Ovary (tissue), 9 donors: Measurements from ENCODE around the gene FER1L5. TPM values are rescaled to one million over a fixed set of nuclear protein-coding genes. Genes with fewer than 3 reads are reported as not detected.

Experiments used
- DNase-seq, 5 donors: peaks; one replicate each; pipeline ENCODE4 v3.0.0-alpha.2; 2019 to 2020
- H3K27ac ChIP-seq, 2 donors: fragments of 200-600 bp; one replicate each; pipeline versions ENCODE4 v1.5.1 to v1.8.0; 2019 to 2022
- H3K27me3 ChIP-seq: fragments of 200-600 bp; one replicate; pipeline ENCODE4 v1.8.0; 2022
- H3K36me3 ChIP-seq: fragments of 200-600 bp; sonication (generic); one replicate; pipeline ENCODE4 v1.5.1; 2019
- H3K4me1 ChIP-seq: one replicate; pipeline ENCODE4 v1.8.1; 2013; ENCODE audit warnings: mild to moderate bottlenecking, moderate library complexity; ENCODE audit not compliant: insufficient read depth
- H3K4me3 ChIP-seq: fragments of 200-600 bp; sonication (generic); one replicate; pipeline ENCODE4 v1.5.1; 2017
- H3K9me3 ChIP-seq, 2 donors: fragments of 200-600 bp in 1 of 2; sonication (generic) in 1 of 2; one replicate each; pipeline versions ENCODE4 v1.5.1 to v1.8.1; 2013 to 2019; ENCODE audit warnings: mild to moderate bottlenecking in 1 of 2, moderate library complexity in 1 of 2
- CTCF ChIP-seq, 3 donors: fragments of 450-650 bp in 2 of 3; fragments of 200-600 bp in 1 of 3; IDR thresholded peaks; one replicate each; pipeline versions ENCODE4 v1.5.1 to v1.8.0; 2016 to 2022; ENCODE audit warnings: antibody characterized with exemption in 3 of 3, mild to moderate bottlenecking in 1 of 3
- EP300 ChIP-seq: sonication (generic); formaldehyde crosslinking; IDR thresholded peaks from one replicate; pipeline ENCODE4 v1.6.1; 2017; ENCODE audit warnings: antibody characterized with exemption
- POLR2A ChIP-seq: fragments of 450-650 bp; IDR thresholded peaks from one replicate; pipeline ENCODE4 v1.6.1; 2017; ENCODE audit warnings: antibody characterized with exemption, mild to moderate bottlenecking, moderate library complexity
- WGBS, 3 donors: extraction: QIAGEN DNeasy Blood & Tissue Kit in 1 of 3; methylation state at CpG; one replicate each; pipeline versions ENCODE4 v1.1.5 to v1.1.7; 2013 to 2017; 5-methylcytosine and 5-hydroxymethylcytosine counted together
- intact Hi-C, 4 donors: fragments of 100-400 bp; cut with DNase I; formaldehyde crosslinking; loops; one replicate each; pipeline versions ENCODE4 v1.11.0 to v1.15.1; 2022 to 2023
- polyA plus RNA-seq, 2 donors: library from polyadenylated mRNA; stranded (reverse); fragments of 200-250 nt in 1 of 2; fragments of 350-450 nt in 1 of 2; fragmentation: Illumina TruSeq in 1 of 2; extraction: RNeasy Lipid Tissue Mini Kit (QIAGEN cat#74804) in 1 of 2; gene quantifications; one replicate each; pipeline ENCODE4 v1.2.3, GENCODE V29; 2013 to 2014
- total RNA-seq, 7 donors: library from RNA; depleted of rRNA in 2 of 7; stranded (reverse); fragments of >200 nt in 2 of 7; fragmentation: NEBNext Ultra II Directional in 3 of 7; extraction: Animal tissue kit (Norgen Biotek cat#: 25700) in 3 of 7; gene quantifications; one replicate each; pipeline versions ENCODE4 v1.1.0 to v1.2.4, GENCODE V29; 2016 to 2023
- donor health status: DM: no; HTN: no; CAD: no; lungs with moderate emphysema.
- donor health status: DM: no; HTN: no; CAD: no.
- donor health status: Bipolar disorder and iron deficiency.
- donor health status: DM: yes; HTN: yes; CAD: no.
- donor health status: DM: no; HTN: no; CAD: no.
- donor health status: DM: yes; HTN: yes; CAD: no.

FER1L5 gene
- total and polyA plus RNA-seq, 9 donors: 0.08 to 0.80 (median 0.23) TPM

- H3K27ac ChIP-seq: no peak overlapping the region
- intact Hi-C loops: no loop called here
- TF ChIP-seq EP300 (no peak), POLR2A (no peak), CTCF (IDR thresholded peaks at IDR 0.05) (no peak)
- H3K4me3 ChIP-seq: no peak overlapping the region
- no peak for DNase-seq
- no peaks in the 10 kb centered on the region for H3K27me3 ChIP-seq
- WGBS, 3 donors: 53 to 67% (median 55%) methylated on average over 27 of the region's 27 CpGs
- peaks cover 9% of the 10 kb centered on the region for H3K4me1 ChIP-seq
- H3K9me3 ChIP-seq: no peaks in the 10 kb centered on the region
- no peaks in the 10 kb centered on the region for H3K36me3 ChIP-seq
Measured at GRCh38 chr2:96687711-96688640, 45.4 kb downstream of the FER1L5 start.

- Histone ChIP-seq H3K36me3 (no peaks in the 10 kb centered on the region), H3K4me3 (no peak overlapping the region), H3K27me3 (no peaks in the 10 kb centered on the region), H3K4me1 (peaks cover 9% of the 10 kb centered on the region), H3K9me3 (no peaks in the 10 kb centered on the region), H3K27ac (no peak overlapping the region)
- no peak for TF ChIP-seq POLR2A
- no peak for TF ChIP-seq EP300
- no peak for TF ChIP-seq CTCF (IDR thresholded peaks at IDR 0.05)
- no peak for DNase-seq
- intact Hi-C loops: no loop called here
- WGBS, 3 donors: 93 to 95% (median 94%) methylated on average over 11 of the region's 11 CpGs
Measured at GRCh38 chr2:96688649-96689430, 46.3 kb downstream of the FER1L5 start.

- intact Hi-C loops: no loop called here
- TF ChIP-seq CTCF (IDR thresholded peaks at IDR 0.05) (no peak), EP300 (no peak), POLR2A (no peak)
- DNase-seq: no peak
- 92 to 94% (median 93%) methylated on average over 14 of the region's 14 CpGs for WGBS, 3 donors
- H3K27me3 ChIP-seq: no peaks in the 10 kb centered on the region
- no peaks in the 10 kb centered on the region for H3K9me3 ChIP-seq
- H3K4me3 ChIP-seq: no peak overlapping the region
- H3K27ac ChIP-seq: no peak overlapping the region
- no peaks in the 10 kb centered on the region for H3K36me3 ChIP-seq
- peaks cover 9% of the 10 kb centered on the region for H3K4me1 ChIP-seq
Measured at GRCh38 chr2:96689431-96689991, 46.9 kb downstream of the FER1L5 start.

- no peaks in the 10 kb centered on the region for H3K36me3 ChIP-seq
- no peaks in the 10 kb centered on the region for H3K27me3 ChIP-seq
- H3K9me3 ChIP-seq: no peaks in the 10 kb centered on the region
- 89 to 92% (median 89%) methylated on average over 13 to 16 of the region's 16 CpGs for WGBS, 3 donors
- DNase-seq: no peak
- no peak for TF ChIP-seq EP300
- TF ChIP-seq CTCF (IDR thresholded peaks at IDR 0.05): no peak
- no peak for TF ChIP-seq POLR2A
- intact Hi-C loops: no loop called here
- no peak overlapping the region for H3K4me3 ChIP-seq
- no peak overlapping the region for H3K27ac ChIP-seq
- peaks cover 4% of the 10 kb centered on the region for H3K4me1 ChIP-seq
Measured at GRCh38 chr2:96690306-96691021, 47.9 kb downstream of the FER1L5 start.
